ACC112 (cell line): ENCODE measurements around the gene GOLGA8A.

Source experiments
- H2AFZ ChIP-seq: fragments of 200-600 bp; sonication (generic); one replicate; pipeline ENCODE4 v1.6.0; 2017; ENCODE audit warnings: antibody characterized with exemption, low read length; ENCODE audit not compliant: unreplicated experiment
- H3K27ac ChIP-seq: fragments of 200-600 bp; sonication (generic); 2 replicates; pipeline ENCODE4 v1.5.1; 2014; ENCODE audit warnings: low read depth, mild to moderate bottlenecking, antibody characterized with exemption, low read length, moderate library complexity
- H3K27me3 ChIP-seq: fragments of 200-600 bp; sonication (generic); 2 replicates; pipeline ENCODE4 v1.6.1; 2014; ENCODE audit warnings: mild to moderate bottlenecking, antibody characterized with exemption, low read length, moderate library complexity, mixed read lengths; ENCODE audit not compliant: insufficient read depth
- H3K36me3 ChIP-seq: fragments of 200-600 bp; sonication (generic); 2 replicates; pipeline ENCODE4 v1.6.1; 2016; ENCODE audit warnings: mild to moderate bottlenecking, antibody characterized with exemption, low read length, moderate library complexity, mixed read lengths; ENCODE audit not compliant: insufficient read depth
- H3K4me1 ChIP-seq: fragments of 200-600 bp; sonication (generic); one replicate; pipeline ENCODE4 v1.6.1; 2016; ENCODE audit warnings: low read length, mixed read lengths; ENCODE audit not compliant: insufficient read depth, unreplicated experiment, control insufficient read depth
- H3K4me3 ChIP-seq: fragments of 200-600 bp; sonication (generic); 2 replicates; pipeline ENCODE4 v1.5.1; 2014; ENCODE audit warnings: mild to moderate bottlenecking, low read depth, low read length
- H3K79me2 ChIP-seq: fragments of 200-600 bp; sonication (generic); one replicate; pipeline ENCODE4 v1.6.0; 2016; ENCODE audit warnings: low read length; ENCODE audit not compliant: control insufficient read depth, unreplicated experiment, insufficient read depth

The GOLGA8A gene

GRCh38 chr15:34437687-34438086 is at the start of gene GOLGA8A:
Gene GOLGA8A (minus strand): TSS chr15:34437808. CDS start chr15:34389691, 48,117 bp downstream.
- peaks cover 27% of the 10 kb centered on the region for H3K79me2 ChIP-seq
- peak within 1 kb of the TSS; percentile 68 for H3K27ac ChIP-seq
- H3K36me3 ChIP-seq: no peaks in the 10 kb centered on the region
- peak within 1 kb of the TSS; percentile 87 for H3K4me3 ChIP-seq
- H3K27me3 ChIP-seq: no peaks in the 10 kb centered on the region
- H3K4me1 ChIP-seq: peaks cover 12% of the 10 kb centered on the region
- peak within 1 kb of the TSS; percentile 99 for H2AFZ ChIP-seq

GRCh38 chr15:34483644-34484043 is 46.0 kb upstream of the GOLGA8A start:
- no peak overlapping the region for H2AFZ ChIP-seq
- H3K4me3 ChIP-seq: no peak overlapping the region
- H3K27ac ChIP-seq: no peak overlapping the region
- H3K36me3 ChIP-seq: no peaks in the 10 kb centered on the region
- peaks cover 52% of the 10 kb centered on the region for H3K27me3 ChIP-seq
- no peaks in the 10 kb centered on the region for H3K79me2 ChIP-seq
- H3K4me1 ChIP-seq: no peaks in the 10 kb centered on the region

DNA sequence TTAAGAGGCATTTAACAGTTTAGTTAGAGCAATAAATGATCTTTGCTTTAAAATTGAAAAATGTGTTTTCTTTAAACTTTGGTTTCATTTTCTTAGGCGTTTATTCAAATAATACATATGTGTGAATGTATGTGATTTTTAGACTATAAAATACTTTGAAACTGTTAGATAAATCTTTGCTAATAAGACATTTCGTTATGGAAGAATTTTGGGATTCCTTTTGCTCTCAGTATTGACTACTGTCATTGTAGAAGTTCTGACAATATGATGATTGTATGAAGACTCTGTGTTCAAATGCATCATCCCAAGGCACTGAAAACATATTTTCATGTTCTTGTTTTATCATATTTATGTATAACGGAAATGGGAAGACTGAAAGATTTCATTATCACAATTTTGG is 43.8 kb upstream of the GOLGA8A start:
- Histone ChIP-seq H3K27ac (no peak overlapping the region), H3K4me3 (no peak overlapping the region), H3K36me3 (no peaks in the 10 kb centered on the region), H3K4me1 (no peaks in the 10 kb centered on the region), H3K79me2 (no peaks in the 10 kb centered on the region), H3K27me3 (peaks cover 62% of the 10 kb centered on the region), H2AFZ (no peak overlapping the region)

- no peak overlapping the region for H3K27ac ChIP-seq
- no peak overlapping the region for H2AFZ ChIP-seq
- no peaks in the 10 kb centered on the region for H3K79me2 ChIP-seq
- no peak overlapping the region for H3K4me3 ChIP-seq
- no peaks in the 10 kb centered on the region for H3K4me1 ChIP-seq
- peaks cover 44% of the 10 kb centered on the region for H3K27me3 ChIP-seq
- H3K36me3 ChIP-seq: no peaks in the 10 kb centered on the region
Measured at GRCh38 chr15:34473840-34474239, 36.2 kb upstream of the GOLGA8A start.

DNA sequence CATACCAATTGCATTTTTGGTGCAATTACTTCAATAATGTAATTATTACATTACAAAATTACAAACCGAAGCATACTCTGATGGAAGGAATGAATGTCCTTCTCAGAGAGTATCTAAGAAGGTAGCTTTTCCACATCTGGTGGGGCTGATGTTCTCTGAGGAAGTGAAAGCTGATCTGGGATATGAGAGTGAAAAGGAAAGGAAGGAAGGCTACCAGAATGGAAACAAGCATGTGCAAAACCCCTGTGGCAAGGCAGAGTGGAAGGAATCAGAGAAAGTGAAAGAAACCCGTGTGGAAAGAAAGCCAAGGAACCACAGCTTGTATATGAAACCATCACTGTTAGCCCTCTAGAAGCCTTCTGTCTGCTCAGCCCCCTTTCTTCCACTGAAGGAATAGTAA is 35.3 kb upstream of the GOLGA8A start:
- H2AFZ ChIP-seq: no peak overlapping the region
- H3K27me3 ChIP-seq: peaks cover 40% of the 10 kb centered on the region
- H3K79me2 ChIP-seq: no peaks in the 10 kb centered on the region
- H3K36me3 ChIP-seq: no peaks in the 10 kb centered on the region
- no peaks in the 10 kb centered on the region for H3K4me1 ChIP-seq
- no peak overlapping the region for H3K4me3 ChIP-seq
- no peak overlapping the region for H3K27ac ChIP-seq

DNA sequence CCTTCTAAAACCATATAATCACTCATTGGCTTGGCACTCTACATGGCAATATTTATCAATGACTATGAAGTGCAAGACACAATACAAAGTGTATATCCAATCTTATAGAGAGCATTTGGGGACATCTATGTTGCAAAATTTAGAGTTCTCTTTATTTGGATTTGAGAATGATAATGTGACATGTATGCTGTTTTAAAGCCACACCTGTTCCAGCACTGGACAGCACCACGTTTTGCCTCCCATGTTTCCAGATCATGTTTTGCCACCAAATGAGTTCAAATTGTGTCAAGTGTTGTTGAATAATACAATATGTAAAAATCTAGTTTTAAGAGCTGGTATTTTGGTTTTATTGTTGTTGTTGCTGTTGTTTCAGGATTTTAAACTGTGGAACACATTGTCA is 33.3 kb upstream of the GOLGA8A start:
- Histone ChIP-seq H3K27ac (no peak overlapping the region), H3K4me1 (no peaks in the 10 kb centered on the region), H3K36me3 (no peaks in the 10 kb centered on the region), H3K27me3 (peaks cover 34% of the 10 kb centered on the region), H3K4me3 (no peak overlapping the region), H3K79me2 (no peaks in the 10 kb centered on the region), H2AFZ (no peak overlapping the region)

DNA sequence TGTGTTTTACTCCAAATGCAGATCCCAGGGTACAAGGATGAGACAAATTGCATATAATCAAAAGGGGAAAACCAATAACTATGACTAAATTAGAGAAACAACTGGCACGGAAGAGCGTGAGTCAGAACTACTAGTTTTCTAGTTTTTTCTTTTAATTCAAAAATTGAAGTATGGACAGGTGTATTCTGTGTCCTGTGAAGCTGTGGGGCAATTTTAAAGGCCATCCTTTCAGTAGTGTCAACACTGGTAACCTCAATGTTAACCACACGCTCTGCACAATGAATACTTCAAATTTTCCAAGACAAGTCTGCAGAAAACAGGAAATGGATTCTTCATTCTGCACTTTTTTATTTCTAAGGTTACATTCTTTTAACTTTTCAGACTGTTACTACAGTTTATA is 32.5 kb upstream of the GOLGA8A start:
- no peak overlapping the region for H3K27ac ChIP-seq
- H3K27me3 ChIP-seq: peaks cover 36% of the 10 kb centered on the region
- H2AFZ ChIP-seq: no peak overlapping the region
- no peaks in the 10 kb centered on the region for H3K79me2 ChIP-seq
- H3K36me3 ChIP-seq: no peaks in the 10 kb centered on the region
- no peaks in the 10 kb centered on the region for H3K4me1 ChIP-seq
- no peak overlapping the region for H3K4me3 ChIP-seq

DNA sequence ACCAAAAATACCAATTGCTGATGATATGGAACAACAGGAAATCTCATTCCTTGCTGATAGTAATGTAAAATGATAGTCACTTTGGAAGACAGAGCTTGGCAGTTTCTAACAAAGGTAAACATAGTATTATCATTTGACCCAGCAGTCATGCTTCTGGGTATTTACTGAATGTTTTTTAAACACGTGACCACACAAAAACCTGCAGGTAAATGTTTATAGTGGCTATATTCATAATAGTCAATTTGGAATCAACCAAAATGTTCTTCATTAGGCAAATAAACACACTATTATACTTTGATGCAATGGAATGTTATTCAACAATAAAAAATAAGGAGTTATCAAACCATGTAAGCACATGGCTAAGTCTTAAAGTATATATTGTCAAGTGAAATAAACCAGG is 24.1 kb upstream of the GOLGA8A start:
- H3K36me3 ChIP-seq: no peaks in the 10 kb centered on the region
- H3K4me1 ChIP-seq: no peaks in the 10 kb centered on the region
- H3K4me3 ChIP-seq: no peak overlapping the region
- peaks cover 59% of the 10 kb centered on the region for H3K27me3 ChIP-seq
- H3K27ac ChIP-seq: no peak overlapping the region
- H3K79me2 ChIP-seq: no peaks in the 10 kb centered on the region
- no peak overlapping the region for H2AFZ ChIP-seq

GRCh38 chr15:34460451-34460850 is 22.8 kb upstream of the GOLGA8A start:
- H3K27me3 ChIP-seq: peaks cover 47% of the 10 kb centered on the region
- no peak overlapping the region for H2AFZ ChIP-seq
- no peaks in the 10 kb centered on the region for H3K4me1 ChIP-seq
- no peak overlapping the region for H3K4me3 ChIP-seq
- no peaks in the 10 kb centered on the region for H3K79me2 ChIP-seq
- no peaks in the 10 kb centered on the region for H3K36me3 ChIP-seq
- H3K27ac ChIP-seq: no peak overlapping the region

DNA sequence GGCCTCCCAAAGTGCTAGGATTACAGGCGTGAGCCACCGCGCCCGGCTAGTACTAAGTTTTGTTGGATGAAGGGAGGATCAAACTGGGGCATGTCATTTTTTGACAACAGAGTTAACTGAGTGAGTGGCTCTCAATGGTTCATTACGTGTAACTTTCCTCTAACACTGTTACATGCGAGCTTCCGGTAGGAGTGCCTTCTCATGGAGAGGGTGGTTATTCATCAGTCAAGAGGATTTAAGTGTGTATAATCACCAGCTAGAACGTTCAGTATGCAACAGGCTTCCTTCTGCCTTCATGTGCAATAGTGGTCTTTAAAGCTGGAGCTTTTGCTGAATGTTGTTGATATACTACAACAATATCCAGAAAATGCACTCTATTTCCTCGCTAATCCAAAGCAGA is 19.1 kb upstream of the GOLGA8A start:
- H3K27me3 ChIP-seq: peaks cover 31% of the 10 kb centered on the region
- no peaks in the 10 kb centered on the region for H3K36me3 ChIP-seq
- no peak overlapping the region for H3K27ac ChIP-seq
- H3K4me1 ChIP-seq: no peaks in the 10 kb centered on the region
- no peak overlapping the region for H3K4me3 ChIP-seq
- H2AFZ ChIP-seq: no peak overlapping the region
- no peaks in the 10 kb centered on the region for H3K79me2 ChIP-seq

- Histone ChIP-seq H3K79me2 (no peaks in the 10 kb centered on the region), H3K27me3 (peaks cover 25% of the 10 kb centered on the region), H2AFZ (no peak overlapping the region), H3K27ac (no peak overlapping the region), H3K4me3 (no peak overlapping the region), H3K36me3 (no peaks in the 10 kb centered on the region), H3K4me1 (peaks cover 2% of the 10 kb centered on the region)
Measured at GRCh38 chr15:34442891-34443290, 5.3 kb upstream of the GOLGA8A start.
